NT2/D1 (cell line): ENCODE measurements around the gene SGK1.
"Not testable (repeated sequence)": the region's sequence is repeated elsewhere in the genome, so short reads cannot be mapped to it uniquely, and the experiment has no call there.

ENCODE experiments used
- SUZ12 ChIP-seq: IDR thresholded peaks from 2 replicates; pipeline ENCODE4 v1.6.1; 2011; ENCODE audit not compliant: insufficient read length, insufficient read depth; ENCODE audit errors: extremely low read depth
- YY1 ChIP-seq: IDR thresholded peaks from 2 replicates; pipeline ENCODE4 v1.6.1; 2011; ENCODE audit not compliant: insufficient read length, insufficient read depth

GRCh38 chr6:134276891-134277377 is 41.0 kb downstream of the SGK1 start:
- TF ChIP-seq YY1, SUZ12: not testable (repeated sequence)
